ENCODE measurements around the gene AKAP6.
A peak's percentile ranks its signal among the peaks of the same experiment; 100 is the strongest.

Gene AKAP6

DNA sequence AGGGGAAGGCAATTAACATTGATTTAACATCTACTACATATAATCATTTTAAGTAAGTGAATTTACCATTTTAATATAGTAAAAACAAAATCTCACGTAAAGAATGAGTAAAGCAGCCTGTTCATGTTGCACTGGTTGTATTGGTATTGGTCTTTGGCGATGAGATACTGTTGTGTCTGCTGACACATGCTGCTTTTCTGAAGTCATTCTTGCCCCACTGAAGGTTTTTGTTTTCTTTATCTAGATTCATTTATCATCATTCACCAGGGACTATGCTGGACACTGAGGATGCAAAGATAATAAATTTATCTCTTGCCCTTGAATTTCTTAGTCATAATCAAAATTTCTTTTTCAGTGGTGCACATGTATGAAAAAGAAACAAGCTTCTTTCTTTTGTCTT is 363.3 kb downstream of the AKAP6 start:
- no peak for DNase-seq (ENCODE audit: low read depth)
- no peak overlapping the region for H3K4me3 ChIP-seq (ENCODE audit: low read depth, low read length)
- TF ChIP-seq, protein P1, sequence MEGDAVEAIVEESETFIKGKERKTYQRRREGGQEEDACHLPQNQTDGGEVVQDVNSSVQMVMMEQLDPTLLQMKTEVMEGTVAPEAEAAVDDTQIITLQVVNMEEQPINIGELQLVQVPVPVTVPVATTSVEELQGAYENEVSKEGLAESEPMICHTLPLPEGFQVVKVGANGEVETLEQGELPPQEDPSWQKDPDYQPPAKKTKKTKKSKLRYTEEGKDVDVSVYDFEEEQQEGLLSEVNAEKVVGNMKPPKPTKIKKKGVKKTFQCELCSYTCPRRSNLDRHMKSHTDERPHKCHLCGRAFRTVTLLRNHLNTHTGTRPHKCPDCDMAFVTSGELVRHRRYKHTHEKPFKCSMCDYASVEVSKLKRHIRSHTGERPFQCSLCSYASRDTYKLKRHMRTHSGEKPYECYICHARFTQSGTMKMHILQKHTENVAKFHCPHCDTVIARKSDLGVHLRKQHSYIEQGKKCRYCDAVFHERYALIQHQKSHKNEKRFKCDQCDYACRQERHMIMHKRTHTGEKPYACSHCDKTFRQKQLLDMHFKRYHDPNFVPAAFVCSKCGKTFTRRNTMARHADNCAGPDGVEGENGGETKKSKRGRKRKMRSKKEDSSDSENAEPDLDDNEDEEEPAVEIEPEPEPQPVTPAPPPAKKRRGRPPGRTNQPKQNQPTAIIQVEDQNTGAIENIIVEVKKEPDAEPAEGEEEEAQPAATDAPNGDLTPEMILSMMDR (conservative IDR thresholded peaks at IDR 0.05; ENCODE audit: low read depth, low read length): no peak

DNA sequence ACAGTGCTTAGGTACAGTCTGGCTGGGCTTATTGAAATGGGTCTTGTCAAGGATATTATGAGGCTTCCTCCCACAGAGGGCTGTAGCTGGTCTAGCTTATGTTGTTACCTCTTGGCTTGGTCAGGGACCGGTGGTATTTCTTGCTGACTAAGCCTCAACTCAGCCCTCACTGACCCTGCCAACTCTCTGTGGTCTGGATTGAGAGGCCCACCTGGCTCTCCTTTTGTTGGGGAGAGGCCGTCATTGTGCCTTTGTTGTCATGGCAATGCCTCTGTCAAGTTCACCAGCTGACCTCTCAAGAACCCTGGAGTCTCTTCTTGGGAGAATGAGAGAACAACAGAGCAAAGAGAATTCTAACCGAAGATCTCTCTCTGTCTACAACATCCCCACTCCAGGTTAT is 364.0 kb downstream of the AKAP6 start:
- DNase-seq (ENCODE audit: low read depth): peak; percentile 44
- TF ChIP-seq, protein P1 (conservative IDR thresholded peaks at IDR 0.05; ENCODE audit: low read depth, low read length): no peak
- H3K4me3 ChIP-seq (ENCODE audit: low read depth, low read length): no peak overlapping the region

DNA sequence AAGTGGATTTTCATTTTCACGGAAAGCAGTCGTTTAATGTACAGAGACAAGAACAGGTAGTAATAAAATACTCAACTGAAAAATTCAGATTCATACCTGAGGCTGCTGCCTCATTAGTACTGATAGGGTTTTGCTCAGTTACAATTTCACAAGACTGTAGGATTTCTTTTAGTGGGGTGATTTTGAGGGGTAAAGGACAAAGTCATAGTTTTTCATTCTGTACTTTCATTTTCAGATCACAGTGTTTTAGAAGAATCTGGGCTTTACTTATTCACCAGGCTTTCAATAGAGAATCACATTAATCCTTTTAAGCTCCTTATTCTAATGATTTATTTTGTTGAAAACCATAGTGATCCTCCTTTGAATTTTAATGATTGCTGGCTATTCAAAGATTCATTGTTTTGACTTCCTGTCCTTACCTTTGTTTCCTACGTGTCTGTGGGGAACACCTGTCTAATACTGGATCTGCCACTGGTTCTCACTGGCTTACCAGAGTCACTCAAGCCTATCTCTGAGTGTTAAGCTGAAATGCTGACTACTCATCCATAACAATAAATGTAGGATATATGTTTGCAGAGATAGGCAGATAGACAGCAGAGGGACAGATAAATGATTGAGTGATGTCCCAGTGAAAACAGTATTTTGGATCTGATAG is 365.8 kb downstream of the AKAP6 start:
- DNase-seq (ENCODE audit: low read depth): no peak
- TF ChIP-seq, protein P1 (conservative IDR thresholded peaks at IDR 0.05; ENCODE audit: low read depth, low read length): no peak

DNA sequence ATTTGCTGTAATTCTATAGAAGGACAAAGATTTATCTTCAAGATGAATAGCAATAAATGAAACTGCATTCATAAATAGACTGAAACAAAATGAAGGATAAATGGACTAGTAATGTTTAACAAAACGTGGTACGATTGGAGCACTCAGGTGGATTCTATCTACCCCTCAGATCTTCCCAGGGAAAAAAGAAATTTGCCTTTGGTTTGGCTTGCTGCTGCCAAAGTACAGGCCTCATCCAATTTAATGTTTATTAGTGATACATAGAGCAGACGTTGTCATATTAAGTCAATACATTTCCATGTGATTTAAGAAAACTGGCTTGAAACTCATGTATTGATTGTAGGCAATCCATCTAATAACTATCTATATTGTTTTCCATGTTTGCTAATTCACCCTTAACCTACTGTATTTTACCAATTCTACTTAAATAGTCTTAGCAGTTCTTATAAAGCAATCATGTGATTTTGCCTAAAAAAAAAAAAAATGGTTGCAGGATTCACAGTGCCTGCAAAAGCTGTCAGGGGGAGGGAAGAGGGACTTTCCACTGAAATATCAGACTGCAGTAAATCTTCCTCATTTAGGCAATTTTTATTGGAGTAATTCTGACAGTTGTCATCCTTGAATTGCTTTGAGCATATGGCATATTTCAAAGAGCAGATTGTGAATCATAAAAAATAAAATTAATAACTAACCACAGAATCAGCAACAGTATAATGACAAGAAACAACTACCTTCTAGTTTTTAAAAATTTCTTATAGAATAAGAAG is 367.4 kb downstream of the AKAP6 start:
- no peak for DNase-seq (ENCODE audit: low read depth)
- no peak overlapping the region for H3K4me3 ChIP-seq (ENCODE audit: low read depth, low read length)
- TF ChIP-seq, protein P1 (conservative IDR thresholded peaks at IDR 0.05; ENCODE audit: low read depth, low read length): no peak

More for the DNA sequence above, 365.8 kb downstream of the AKAP6 start:
- no peak overlapping the region for H3K4me3 ChIP-seq (ENCODE audit: low read depth, low read length)

DNA sequence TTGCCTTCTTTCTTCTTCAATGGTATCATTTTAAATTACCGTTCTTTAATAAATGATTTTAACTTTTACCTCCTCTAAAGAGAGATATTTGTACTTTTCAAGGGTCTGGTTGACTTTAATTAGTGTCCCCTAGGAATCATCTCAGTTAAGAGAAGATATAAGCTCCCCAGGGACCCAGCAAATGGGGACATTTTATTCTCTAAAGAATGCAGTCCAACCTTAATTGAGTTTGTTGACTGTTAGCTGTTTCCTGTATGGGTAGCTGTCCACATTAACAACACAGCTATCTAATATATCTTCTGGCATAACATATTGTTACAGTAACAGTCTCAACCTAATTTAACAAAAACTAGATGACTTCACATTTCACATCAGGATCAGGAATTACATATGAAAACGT is 368.0 kb downstream of the AKAP6 start:
- no peak for DNase-seq (ENCODE audit: low read depth)
- no peak overlapping the region for H3K4me3 ChIP-seq (ENCODE audit: low read depth, low read length)
- TF ChIP-seq, protein P1 (conservative IDR thresholded peaks at IDR 0.05; ENCODE audit: low read depth, low read length): no peak

DNA sequence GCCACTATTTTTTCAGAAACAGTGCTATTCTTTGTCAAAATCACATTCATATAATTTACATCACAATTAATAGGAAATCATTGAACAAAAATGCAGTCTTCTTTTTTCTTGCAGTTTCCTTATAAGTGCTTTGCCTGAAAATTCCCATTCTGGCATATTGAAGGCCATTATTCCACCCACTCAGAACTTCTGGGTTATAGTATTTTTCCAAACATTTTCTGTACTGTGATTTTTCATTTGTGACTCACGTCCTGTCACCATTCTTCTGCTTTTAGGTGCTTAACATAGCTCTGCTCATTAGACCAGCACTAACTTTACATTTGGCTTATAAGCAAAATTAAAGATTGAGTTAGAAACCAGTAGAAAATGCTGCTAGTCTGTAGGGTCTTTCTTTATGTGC is 368.6 kb downstream of the AKAP6 start:
- H3K4me3 ChIP-seq (ENCODE audit: low read depth, low read length): no peak overlapping the region
- TF ChIP-seq, protein P1 (conservative IDR thresholded peaks at IDR 0.05; ENCODE audit: low read depth, low read length): no peak
- DNase-seq (ENCODE audit: low read depth): peak; percentile 43

Measured in choroid plexus epithelial cell (primary cell).